ENCODE measurements around the gene SLC1A1.

DNA sequence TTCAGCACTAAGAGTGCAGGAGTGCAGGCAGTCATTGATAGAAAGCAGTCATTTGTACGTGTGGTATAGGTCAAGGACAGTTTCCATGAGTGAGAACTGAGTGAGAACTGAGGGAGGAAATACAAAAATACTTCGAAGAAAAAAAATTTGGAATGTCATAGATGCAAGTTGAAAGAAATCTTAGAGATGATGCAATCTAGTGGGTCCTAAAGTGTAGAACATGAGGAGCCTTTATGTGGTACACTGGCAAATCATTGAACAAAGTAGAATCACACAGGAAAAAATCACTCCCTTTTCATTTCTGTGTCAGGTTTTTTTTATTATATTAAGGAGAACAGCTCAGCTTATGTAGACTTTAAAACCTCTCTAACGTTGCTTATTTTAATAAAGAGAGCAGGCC lies 26.4 kb upstream of the SLC1A1 start:
- TF ChIP-seq, protein P1, sequence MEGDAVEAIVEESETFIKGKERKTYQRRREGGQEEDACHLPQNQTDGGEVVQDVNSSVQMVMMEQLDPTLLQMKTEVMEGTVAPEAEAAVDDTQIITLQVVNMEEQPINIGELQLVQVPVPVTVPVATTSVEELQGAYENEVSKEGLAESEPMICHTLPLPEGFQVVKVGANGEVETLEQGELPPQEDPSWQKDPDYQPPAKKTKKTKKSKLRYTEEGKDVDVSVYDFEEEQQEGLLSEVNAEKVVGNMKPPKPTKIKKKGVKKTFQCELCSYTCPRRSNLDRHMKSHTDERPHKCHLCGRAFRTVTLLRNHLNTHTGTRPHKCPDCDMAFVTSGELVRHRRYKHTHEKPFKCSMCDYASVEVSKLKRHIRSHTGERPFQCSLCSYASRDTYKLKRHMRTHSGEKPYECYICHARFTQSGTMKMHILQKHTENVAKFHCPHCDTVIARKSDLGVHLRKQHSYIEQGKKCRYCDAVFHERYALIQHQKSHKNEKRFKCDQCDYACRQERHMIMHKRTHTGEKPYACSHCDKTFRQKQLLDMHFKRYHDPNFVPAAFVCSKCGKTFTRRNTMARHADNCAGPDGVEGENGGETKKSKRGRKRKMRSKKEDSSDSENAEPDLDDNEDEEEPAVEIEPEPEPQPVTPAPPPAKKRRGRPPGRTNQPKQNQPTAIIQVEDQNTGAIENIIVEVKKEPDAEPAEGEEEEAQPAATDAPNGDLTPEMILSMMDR (conservative IDR thresholded peaks at IDR 0.05; ENCODE audit: low read length), result no peak
- no peak for TF ChIP-seq EZH2phosphoT487 (IDR thresholded peaks at IDR 0.05; ENCODE audit: borderline replicate concordance, low read depth, low read length)
